KMS-11 (cell line): ENCODE results near the gene MGAT4A.

Source experiments
- H2AFZ ChIP-seq: fragments of 200-600 bp; sonication (generic); 2 replicates; pipeline ENCODE4 v1.6.1; 2016; ENCODE audit warnings: antibody characterized with exemption, mixed run types, low read depth
- H3K27ac ChIP-seq: fragments of 200-600 bp; sonication (generic); 2 replicates; pipeline ENCODE4 v1.6.1; 2016; ENCODE audit warnings: mild to moderate bottlenecking, mixed run types
- H3K27me3 ChIP-seq: fragments of 200-600 bp; sonication (generic); 2 replicates; pipeline ENCODE4 v1.6.1; 2017; ENCODE audit warnings: mild to moderate bottlenecking, low read depth, mixed run types, moderate library complexity; ENCODE audit not compliant: insufficient read depth
- H3K36me3 ChIP-seq: fragments of 200-600 bp; sonication (generic); 2 replicates; pipeline ENCODE4 v1.6.1; 2017; ENCODE audit warnings: mild to moderate bottlenecking, mixed run types; ENCODE audit not compliant: insufficient read depth
- H3K4me1 ChIP-seq: fragments of 200-600 bp; sonication (generic); 2 replicates; pipeline ENCODE4 v1.6.1; 2016; ENCODE audit warnings: mild to moderate bottlenecking, low read depth, mixed run types; ENCODE audit not compliant: poor library complexity, severe bottlenecking
- H3K4me2 ChIP-seq: fragments of 200-600 bp; sonication (generic); 2 replicates; pipeline ENCODE4 v1.7.0; 2016; ENCODE audit warnings: mild to moderate bottlenecking, mixed run types
- H3K4me3 ChIP-seq: fragments of 200-600 bp; sonication (generic); IDR thresholded peaks from 2 replicates; pipeline ENCODE4 v1.6.1; 2017; ENCODE audit warnings: low read depth, low read length, mixed read lengths; ENCODE audit not compliant: insufficient read depth
- H3K79me2 ChIP-seq: fragments of 200-600 bp; sonication (generic); 2 replicates; pipeline ENCODE4 v1.6.1; 2016; ENCODE audit warnings: low read depth, mixed run types; ENCODE audit not compliant: insufficient read depth
- H3K9ac ChIP-seq: fragments of 200-600 bp; sonication (generic); 2 replicates; pipeline ENCODE4 v1.6.1; 2016; ENCODE audit warnings: mild to moderate bottlenecking, mixed run types
- H4K20me1 ChIP-seq: fragments of 200-600 bp; sonication (generic); 2 replicates; pipeline ENCODE4 v1.6.1; 2016; ENCODE audit warnings: mild to moderate bottlenecking, mixed run types; ENCODE audit not compliant: insufficient read depth
- TF ChIP-seq, protein P1 (sequence below): fragments of 200-600 bp; sonication (generic); conservative IDR thresholded peaks from 2 replicates; pipeline ENCODE4 v1.6.1; 2017; ENCODE audit warnings: low read depth, mild to moderate bottlenecking, antibody characterized with exemption, low read length, moderate library complexity, mixed read lengths

MGAT4A gene

GRCh38 chr2:98777076-98777475, 46.1 kb upstream of the MGAT4A start:
- Histone ChIP-seq H3K9ac (no peak overlapping the region), H3K4me1 (peaks cover 2% of the 10 kb centered on the region), H3K79me2 (no peaks in the 10 kb centered on the region), H3K4me2 (no peak overlapping the region), H3K36me3 (no peaks in the 10 kb centered on the region), H2AFZ (no peak overlapping the region), H4K20me1 (no peaks in the 10 kb centered on the region), H3K4me3 (no peak overlapping the region), H3K27me3 (no peaks in the 10 kb centered on the region), H3K27ac (no peak overlapping the region)
- TF ChIP-seq, protein P1, sequence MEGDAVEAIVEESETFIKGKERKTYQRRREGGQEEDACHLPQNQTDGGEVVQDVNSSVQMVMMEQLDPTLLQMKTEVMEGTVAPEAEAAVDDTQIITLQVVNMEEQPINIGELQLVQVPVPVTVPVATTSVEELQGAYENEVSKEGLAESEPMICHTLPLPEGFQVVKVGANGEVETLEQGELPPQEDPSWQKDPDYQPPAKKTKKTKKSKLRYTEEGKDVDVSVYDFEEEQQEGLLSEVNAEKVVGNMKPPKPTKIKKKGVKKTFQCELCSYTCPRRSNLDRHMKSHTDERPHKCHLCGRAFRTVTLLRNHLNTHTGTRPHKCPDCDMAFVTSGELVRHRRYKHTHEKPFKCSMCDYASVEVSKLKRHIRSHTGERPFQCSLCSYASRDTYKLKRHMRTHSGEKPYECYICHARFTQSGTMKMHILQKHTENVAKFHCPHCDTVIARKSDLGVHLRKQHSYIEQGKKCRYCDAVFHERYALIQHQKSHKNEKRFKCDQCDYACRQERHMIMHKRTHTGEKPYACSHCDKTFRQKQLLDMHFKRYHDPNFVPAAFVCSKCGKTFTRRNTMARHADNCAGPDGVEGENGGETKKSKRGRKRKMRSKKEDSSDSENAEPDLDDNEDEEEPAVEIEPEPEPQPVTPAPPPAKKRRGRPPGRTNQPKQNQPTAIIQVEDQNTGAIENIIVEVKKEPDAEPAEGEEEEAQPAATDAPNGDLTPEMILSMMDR = no peak

- TF ChIP-seq, protein P1 = no peak
- Histone ChIP-seq H3K4me3 (no peak overlapping the region), H3K79me2 (no peaks in the 10 kb centered on the region), H2AFZ (no peak overlapping the region), H3K4me1 (peaks cover 11% of the 10 kb centered on the region), H3K27ac (no peak overlapping the region), H3K4me2 (no peak overlapping the region), H3K9ac (no peak overlapping the region), H4K20me1 (no peaks in the 10 kb centered on the region), H3K36me3 (no peaks in the 10 kb centered on the region), H3K27me3 (no peaks in the 10 kb centered on the region)
These were observed 45.2 kb upstream of the MGAT4A start for GRCh38 chr2:98776136-98776535.

- no peaks in the 10 kb centered on the region for H3K36me3 ChIP-seq
- TF ChIP-seq, protein P1 = no peak
- H3K4me2 ChIP-seq = no peak overlapping the region
- H3K79me2 ChIP-seq = no peaks in the 10 kb centered on the region
- no peak overlapping the region for H3K4me3 ChIP-seq
- H4K20me1 ChIP-seq = no peaks in the 10 kb centered on the region
- no peak overlapping the region for H2AFZ ChIP-seq
- no peaks in the 10 kb centered on the region for H3K27me3 ChIP-seq
- no peak overlapping the region for H3K9ac ChIP-seq
- H3K4me1 ChIP-seq = peaks cover 12% of the 10 kb centered on the region
- no peak overlapping the region for H3K27ac ChIP-seq
These were observed 44.4 kb upstream of the MGAT4A start for GRCh38 chr2:98775146-98775986.

DNA sequence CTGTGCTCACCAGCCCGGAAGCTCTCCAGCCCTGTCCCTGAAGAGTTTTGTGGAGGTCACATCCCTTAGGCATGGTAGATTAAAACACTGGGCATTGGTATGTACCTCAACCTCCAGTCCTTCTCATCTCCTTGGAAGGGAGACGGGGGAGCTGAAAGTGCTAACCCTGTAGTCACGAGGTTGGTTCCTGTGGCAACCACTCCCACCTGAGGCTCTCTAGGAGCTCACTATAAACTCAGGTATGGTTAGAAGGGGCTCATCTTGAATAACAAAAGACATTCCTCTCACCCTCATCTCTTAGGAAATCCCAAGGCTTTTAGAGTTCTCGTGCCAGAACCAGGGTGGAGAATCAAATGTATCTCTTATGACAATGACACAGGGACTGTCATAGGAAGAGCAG, 43.0 kb upstream of the MGAT4A start:
- no peaks in the 10 kb centered on the region for H3K27me3 ChIP-seq
- H3K79me2 ChIP-seq = no peaks in the 10 kb centered on the region
- no peaks in the 10 kb centered on the region for H3K36me3 ChIP-seq
- no peak overlapping the region for H3K4me2 ChIP-seq
- TF ChIP-seq, protein P1 = no peak
- no peak overlapping the region for H3K9ac ChIP-seq
- H4K20me1 ChIP-seq = no peaks in the 10 kb centered on the region
- no peak overlapping the region for H3K27ac ChIP-seq
- peaks cover 21% of the 10 kb centered on the region for H3K4me1 ChIP-seq
- no peak overlapping the region for H2AFZ ChIP-seq
- H3K4me3 ChIP-seq = no peak overlapping the region
